Measurements from ENCODE around the gene CDH23. TPM values are rescaled to one million over a fixed set of nuclear protein-coding genes. Genes with fewer than 3 reads are reported as not detected.

Gene CDH23
- total RNA-seq, 2 experiments from 2014 or later: 4.7 to 4.9 TPM

DNA sequence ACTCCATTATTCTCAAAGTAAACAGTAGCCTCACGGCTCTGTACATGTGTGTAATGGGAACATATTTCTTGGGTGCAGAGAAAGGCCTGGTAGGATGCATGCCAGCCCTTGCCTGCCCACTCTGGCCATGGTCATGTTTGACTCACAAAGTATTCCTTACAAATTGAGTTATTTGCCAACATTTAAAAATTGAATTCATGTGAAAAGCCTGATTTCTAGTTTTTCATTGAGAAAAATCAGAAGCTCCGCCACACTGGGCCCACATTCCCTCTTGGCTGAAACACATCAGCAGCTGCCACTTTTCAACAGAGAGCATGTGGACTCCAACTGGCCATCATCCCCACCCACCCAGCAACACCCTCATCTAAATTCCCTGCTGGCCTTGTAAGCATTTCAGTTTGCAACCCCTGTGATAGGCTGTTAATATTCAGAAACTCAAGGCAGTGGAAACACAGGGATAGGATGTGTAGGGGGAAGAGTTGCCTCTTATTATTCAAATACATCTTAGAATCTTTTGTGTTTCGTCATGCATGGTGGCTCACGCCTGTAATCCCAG, 40.9 kb downstream of the CDH23 start:
- H3K27me3 Mint-ChIP-seq (ENCODE audit: low read depth): no peaks in the 10 kb centered on the region
- H3K27ac Mint-ChIP-seq: no peak overlapping the region
- no peak for ATAC-seq
- DNase-seq: no peak
- peaks cover 3% of the 10 kb centered on the region for H3K4me1 Mint-ChIP-seq (ENCODE audit: low read depth)
- CTCF ChIA-PET: no interaction called here
- H3K36me3 Mint-ChIP-seq (ENCODE audit: low read depth): no peaks in the 10 kb centered on the region
- POLR2A ChIA-PET: no interaction called here
- H3K4me3 Mint-ChIP-seq: no peak overlapping the region
- no peaks in the 10 kb centered on the region for H3K9me3 Mint-ChIP-seq (ENCODE audit: insufficient read depth)

DNA sequence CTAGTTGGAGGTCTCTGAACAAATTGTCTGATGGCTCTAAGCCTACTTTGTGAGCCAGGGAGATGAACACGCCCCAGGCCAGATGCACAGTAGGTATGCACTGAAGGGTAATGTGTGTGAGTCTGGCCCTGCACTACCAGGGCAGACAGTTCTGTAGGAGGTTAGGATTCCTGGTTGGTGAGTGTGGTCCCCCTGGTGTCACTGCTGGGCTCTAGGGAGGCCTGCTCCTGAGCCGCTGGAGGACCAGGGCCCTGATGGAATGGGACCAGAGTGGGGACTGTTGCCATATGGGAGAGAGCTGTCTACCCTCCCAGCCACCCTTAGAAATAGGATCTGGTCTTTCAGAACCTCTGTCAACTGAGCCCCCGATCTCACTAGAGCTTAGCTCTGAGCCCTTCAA, 42.0 kb downstream of the CDH23 start:
- ATAC-seq (no peak), DNase-seq (no peak)
- Mint-ChIP-seq H3K27ac (no peak overlapping the region), H3K4me3 (no peak overlapping the region), H3K27me3 (ENCODE audit: low read depth) (no peaks in the 10 kb centered on the region), H3K9me3 (ENCODE audit: insufficient read depth) (no peaks in the 10 kb centered on the region), H3K36me3 (ENCODE audit: low read depth) (no peaks in the 10 kb centered on the region), H3K4me1 (ENCODE audit: low read depth) (peaks cover 3% of the 10 kb centered on the region)
- ChIA-PET CTCF (no interaction called here), POLR2A (no interaction called here)

DNA sequence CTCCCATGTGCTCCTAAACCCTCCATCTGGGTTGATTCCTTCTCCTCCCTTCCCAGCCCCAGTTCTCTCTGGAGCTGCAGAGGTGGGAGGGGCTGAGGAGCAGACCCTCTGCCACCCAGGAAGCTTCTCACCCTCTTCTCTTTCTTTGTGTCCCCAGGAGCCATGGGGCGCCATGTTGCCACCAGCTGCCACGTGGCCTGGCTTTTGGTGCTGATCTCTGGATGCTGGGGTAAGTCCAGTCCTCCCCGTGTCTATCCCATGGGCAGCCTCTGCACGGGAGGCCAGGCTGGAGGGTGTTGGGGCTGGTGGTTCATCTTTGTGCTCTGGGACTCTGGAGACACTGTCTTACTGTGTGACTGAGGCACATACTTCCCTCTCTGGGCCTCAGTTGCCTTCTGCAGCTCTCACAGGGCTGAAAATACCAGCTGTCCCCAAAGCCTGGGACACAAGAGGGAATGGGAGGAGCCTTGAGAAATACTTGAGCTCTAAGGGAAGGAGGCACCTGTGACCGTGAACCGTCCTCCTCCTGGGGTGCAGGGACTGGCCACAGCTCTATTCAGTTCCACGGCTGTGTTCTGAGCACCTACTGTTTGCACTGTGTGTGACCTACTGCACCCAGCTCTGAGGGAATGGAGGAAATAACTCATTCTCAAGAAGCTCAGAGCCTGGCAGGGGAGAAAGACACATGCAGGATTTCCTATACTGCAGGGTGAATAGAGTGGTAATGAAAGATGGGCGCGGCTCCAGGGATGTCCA, 43.1 kb downstream of the CDH23 start:
- Mint-ChIP-seq H3K9me3 (ENCODE audit: insufficient read depth) (no peaks in the 10 kb centered on the region), H3K4me3 (no peak overlapping the region), H3K27ac (no peak overlapping the region), H3K36me3 (ENCODE audit: low read depth) (no peaks in the 10 kb centered on the region), H3K27me3 (ENCODE audit: low read depth) (no peaks in the 10 kb centered on the region), H3K4me1 (ENCODE audit: low read depth) (no peaks in the 10 kb centered on the region)
- ATAC-seq (no peak), DNase-seq (no peak)
- CTCF ChIA-PET: no interaction called here
- POLR2A ChIA-PET: no interaction called here

DNA sequence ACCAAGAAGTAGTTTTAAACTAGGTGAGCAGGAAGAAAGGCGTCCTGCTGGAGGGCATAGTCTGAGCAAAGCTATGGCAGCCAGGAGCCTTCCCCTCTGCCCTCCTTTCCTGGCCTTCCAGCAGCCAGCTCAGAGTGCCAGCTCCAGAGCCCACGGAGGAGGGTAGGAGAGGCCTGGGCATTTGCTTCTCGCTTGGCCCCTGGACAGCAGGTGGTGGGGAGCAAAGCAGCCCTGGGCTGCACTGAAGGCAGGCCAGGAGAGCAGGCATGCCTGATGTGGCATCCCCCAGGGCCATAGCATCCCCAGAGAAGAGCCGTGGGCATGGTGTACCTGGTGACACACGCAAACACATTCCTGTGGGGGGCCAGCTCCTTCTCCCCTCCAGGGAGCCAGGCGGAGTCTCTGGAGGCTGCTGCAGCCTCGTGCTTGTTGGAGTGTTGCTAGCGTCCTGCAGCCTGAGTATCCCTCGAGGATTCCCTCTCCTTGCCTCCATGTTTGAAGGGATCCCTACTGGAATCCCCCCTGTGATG, 43.9 kb downstream of the CDH23 start:
- ChIA-PET CTCF (no interaction called here), POLR2A (no interaction called here)
- ATAC-seq (no peak), DNase-seq (no peak)
- no peaks in the 10 kb centered on the region for H3K27me3 Mint-ChIP-seq (ENCODE audit: low read depth)
- H3K4me1 Mint-ChIP-seq (ENCODE audit: low read depth): no peaks in the 10 kb centered on the region
- no peak overlapping the region for H3K27ac Mint-ChIP-seq
- no peaks in the 10 kb centered on the region for H3K36me3 Mint-ChIP-seq (ENCODE audit: low read depth)
- no peak overlapping the region for H3K4me3 Mint-ChIP-seq
- H3K9me3 Mint-ChIP-seq (ENCODE audit: insufficient read depth): no peaks in the 10 kb centered on the region

DNA sequence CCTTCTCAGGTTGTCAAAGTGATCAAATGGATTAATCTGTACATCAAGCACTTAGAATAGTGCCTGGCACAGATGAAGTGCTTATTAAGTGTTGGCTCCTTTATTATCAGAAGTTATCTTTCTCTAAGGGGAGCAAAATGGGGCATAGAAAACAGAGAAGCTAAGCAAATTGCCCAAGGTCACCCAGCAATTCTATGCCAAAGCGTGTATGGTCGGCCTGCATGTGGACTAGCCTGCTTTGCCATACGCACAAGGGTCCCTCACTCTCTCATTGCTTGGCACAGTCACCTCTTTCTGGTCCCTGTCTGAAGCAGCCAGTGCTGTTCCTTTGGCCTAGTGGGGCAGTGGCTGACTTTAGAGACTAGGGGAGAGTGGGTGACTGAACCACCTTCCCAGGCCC, 45.3 kb downstream of the CDH23 start:
- no peaks in the 10 kb centered on the region for H3K36me3 Mint-ChIP-seq (ENCODE audit: low read depth)
- no peaks in the 10 kb centered on the region for H3K4me1 Mint-ChIP-seq (ENCODE audit: low read depth)
- CTCF ChIA-PET: no interaction called here
- H3K4me3 Mint-ChIP-seq: no peak overlapping the region
- H3K27me3 Mint-ChIP-seq (ENCODE audit: low read depth): no peaks in the 10 kb centered on the region
- POLR2A ChIA-PET: no interaction called here
- no peak for DNase-seq
- H3K27ac Mint-ChIP-seq: no peak overlapping the region
- no peaks in the 10 kb centered on the region for H3K9me3 Mint-ChIP-seq (ENCODE audit: insufficient read depth)
- no peak for ATAC-seq

DNA sequence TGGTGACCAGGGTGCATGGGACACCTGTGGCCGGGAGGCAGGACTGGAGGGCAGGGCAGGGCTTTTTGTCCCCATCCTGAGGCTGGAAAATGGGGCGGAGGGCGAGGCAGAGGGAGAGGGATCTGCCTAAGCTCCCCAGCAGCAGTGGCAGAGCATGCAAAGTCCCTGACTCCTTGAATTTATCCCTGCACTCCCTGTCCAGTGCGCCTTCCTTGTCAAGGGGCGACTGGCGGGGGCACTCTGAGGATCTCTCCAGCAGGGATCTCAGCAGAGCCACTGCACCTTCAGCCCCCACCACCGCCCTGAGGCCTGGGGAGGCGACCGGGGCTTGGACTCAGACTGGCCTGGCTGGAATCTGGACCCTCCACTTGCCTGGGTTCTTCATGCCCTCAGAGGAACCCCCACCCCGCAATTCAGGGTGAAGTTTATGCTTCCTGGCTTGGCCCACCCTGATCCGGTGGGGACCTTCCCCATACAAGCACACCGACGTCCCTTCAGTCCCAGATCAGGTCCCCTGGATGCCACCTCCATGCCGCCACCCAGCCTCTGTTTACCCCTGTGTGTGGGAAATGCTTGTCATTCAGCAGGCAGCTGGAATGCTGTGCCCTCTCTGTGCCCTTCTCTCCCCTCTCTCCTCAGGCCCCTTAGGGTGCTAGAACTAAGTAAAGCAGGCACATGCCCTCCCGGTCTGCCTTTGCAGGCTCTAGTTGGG, 46.3 kb downstream of the CDH23 start:
- ChIA-PET POLR2A (no interaction called here), CTCF (no interaction called here)
- no peaks in the 10 kb centered on the region for H3K36me3 Mint-ChIP-seq (ENCODE audit: low read depth)
- H3K27ac Mint-ChIP-seq: no peak overlapping the region
- no peaks in the 10 kb centered on the region for H3K27me3 Mint-ChIP-seq (ENCODE audit: low read depth)
- H3K4me3 Mint-ChIP-seq: no peak overlapping the region
- ATAC-seq (no peak), DNase-seq (no peak)
- H3K9me3 Mint-ChIP-seq (ENCODE audit: insufficient read depth): no peaks in the 10 kb centered on the region
- H3K4me1 Mint-ChIP-seq (ENCODE audit: low read depth): no peaks in the 10 kb centered on the region

DNA sequence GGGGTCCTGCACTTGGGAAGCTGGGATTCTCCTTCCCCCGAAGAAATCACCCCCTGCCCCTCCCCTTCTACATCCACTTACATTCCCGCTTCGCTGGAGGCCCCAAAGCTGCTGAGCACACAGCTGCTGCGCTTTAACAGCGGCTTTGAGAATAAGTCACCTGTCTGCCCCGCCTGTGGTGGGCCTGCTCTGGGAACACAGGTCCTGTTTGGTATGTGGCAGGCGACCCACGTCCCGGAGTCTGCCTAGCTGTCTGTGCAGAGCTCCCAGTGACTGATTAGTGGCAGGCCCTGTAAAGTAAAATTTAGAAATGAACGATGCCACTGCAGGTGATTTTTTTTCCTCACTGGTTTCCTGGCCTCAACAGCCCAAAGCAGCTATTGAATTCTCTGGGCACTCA, 47.0 kb downstream of the CDH23 start:
- Mint-ChIP-seq H3K9me3 (ENCODE audit: insufficient read depth) (no peaks in the 10 kb centered on the region), H3K36me3 (ENCODE audit: low read depth) (no peaks in the 10 kb centered on the region), H3K27ac (no peak overlapping the region), H3K4me3 (no peak overlapping the region), H3K27me3 (ENCODE audit: low read depth) (no peaks in the 10 kb centered on the region), H3K4me1 (ENCODE audit: low read depth) (no peaks in the 10 kb centered on the region)
- DNase-seq: no peak
- ChIA-PET CTCF (no interaction called here), POLR2A (no interaction called here)
- no peak for ATAC-seq

DNA sequence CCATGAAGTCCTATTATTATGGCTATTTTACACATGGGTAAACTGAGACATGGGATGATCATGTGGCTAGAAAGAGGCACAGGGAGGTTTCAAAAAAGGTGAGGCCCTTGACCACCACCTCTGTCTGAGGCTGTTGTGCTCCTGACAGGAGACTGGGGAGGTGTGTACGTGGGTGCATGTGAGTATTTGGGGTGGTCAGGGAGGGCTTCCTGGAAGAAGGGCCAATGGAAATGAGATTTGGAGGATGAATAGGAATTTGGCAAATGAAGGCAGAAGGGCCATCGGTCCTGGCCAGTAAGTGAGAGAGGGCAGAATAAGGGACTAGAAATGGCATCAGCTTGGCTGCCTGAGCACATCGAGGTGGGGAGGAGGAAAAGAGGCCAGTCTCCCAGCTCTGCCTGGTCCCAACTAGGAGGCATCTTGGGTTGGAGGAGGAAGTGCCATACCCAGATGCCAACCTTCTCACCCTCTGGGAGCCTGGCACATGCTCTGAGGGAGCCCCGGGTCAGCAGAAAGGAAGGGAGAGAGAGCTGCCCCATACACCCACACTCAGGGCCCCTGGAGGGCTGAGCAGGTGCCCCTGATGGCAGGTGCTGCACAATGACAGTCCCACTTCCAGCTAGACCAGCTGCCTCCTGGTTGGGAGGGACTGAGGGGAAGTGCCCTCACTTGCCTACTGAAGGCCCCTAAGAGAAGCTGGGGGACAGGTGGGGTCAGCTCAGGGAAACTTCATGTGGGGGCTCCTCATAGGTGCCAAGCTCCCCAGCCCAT, 47.7 kb downstream of the CDH23 start:
- POLR2A ChIA-PET: no interaction called here
- Mint-ChIP-seq H3K4me3 (no peak overlapping the region), H3K36me3 (ENCODE audit: low read depth) (no peaks in the 10 kb centered on the region), H3K4me1 (ENCODE audit: low read depth) (no peaks in the 10 kb centered on the region), H3K27me3 (ENCODE audit: low read depth) (no peaks in the 10 kb centered on the region), H3K9me3 (ENCODE audit: insufficient read depth) (no peaks in the 10 kb centered on the region), H3K27ac (no peak overlapping the region)
- CTCF ChIA-PET: no interaction called here
- no peak for ATAC-seq
- DNase-seq: no peak

DNA sequence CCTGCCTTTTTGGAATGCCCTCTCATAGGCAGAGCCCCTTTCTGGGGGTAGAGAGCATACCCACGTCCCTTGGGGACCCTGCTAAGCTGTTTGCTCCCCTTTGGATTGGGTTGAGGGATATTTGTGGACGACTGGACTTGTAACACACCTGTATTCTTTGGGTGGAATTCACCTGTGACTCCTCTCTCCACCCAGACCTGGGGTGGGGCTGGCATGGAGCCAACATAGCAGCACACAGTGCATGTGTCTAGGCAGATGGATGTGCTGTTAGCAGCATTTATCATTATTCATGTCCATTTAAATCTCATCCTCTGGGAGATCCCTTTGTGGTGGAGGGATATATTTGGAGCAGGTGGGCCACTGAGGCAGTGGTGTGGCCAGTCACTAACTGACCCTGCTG, 51.0 kb downstream of the CDH23 start:
- ChIA-PET POLR2A (no interaction called here), CTCF (no interaction called here)
- Mint-ChIP-seq H3K36me3 (ENCODE audit: low read depth) (no peaks in the 10 kb centered on the region), H3K4me3 (no peak overlapping the region), H3K4me1 (ENCODE audit: low read depth) (no peaks in the 10 kb centered on the region), H3K27ac (no peak overlapping the region), H3K27me3 (ENCODE audit: low read depth) (no peaks in the 10 kb centered on the region), H3K9me3 (ENCODE audit: insufficient read depth) (no peaks in the 10 kb centered on the region)
- ATAC-seq: no peak
- DNase-seq: no peak

DNA sequence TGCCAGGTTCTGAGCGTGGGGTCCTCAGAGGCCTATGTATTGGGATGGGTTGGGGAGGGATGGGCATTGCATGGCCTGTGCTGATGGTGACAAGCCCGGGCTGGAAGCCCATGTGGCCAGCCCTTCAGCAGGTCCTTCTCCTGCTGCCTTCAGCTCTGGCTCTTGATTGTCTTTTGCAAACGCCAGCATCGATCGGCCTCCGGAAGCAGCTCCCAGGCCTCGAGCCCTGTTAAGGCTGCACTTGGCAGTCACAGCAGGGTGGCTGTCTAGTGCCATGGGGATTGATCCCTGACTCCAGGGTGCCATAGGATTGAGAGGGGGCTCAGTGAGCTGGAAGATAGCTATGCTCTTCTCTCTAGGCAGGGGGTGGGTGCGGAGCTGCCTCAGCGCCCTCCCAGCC, 51.4 kb downstream of the CDH23 start:
- no peak for DNase-seq
- ChIA-PET POLR2A (no interaction called here), CTCF (no interaction called here)
- Mint-ChIP-seq H3K9me3 (ENCODE audit: insufficient read depth) (no peaks in the 10 kb centered on the region), H3K27me3 (ENCODE audit: low read depth) (no peaks in the 10 kb centered on the region), H3K4me3 (no peak overlapping the region), H3K4me1 (ENCODE audit: low read depth) (no peaks in the 10 kb centered on the region), H3K27ac (no peak overlapping the region), H3K36me3 (ENCODE audit: low read depth) (no peaks in the 10 kb centered on the region)
- ATAC-seq: no peak

DNA sequence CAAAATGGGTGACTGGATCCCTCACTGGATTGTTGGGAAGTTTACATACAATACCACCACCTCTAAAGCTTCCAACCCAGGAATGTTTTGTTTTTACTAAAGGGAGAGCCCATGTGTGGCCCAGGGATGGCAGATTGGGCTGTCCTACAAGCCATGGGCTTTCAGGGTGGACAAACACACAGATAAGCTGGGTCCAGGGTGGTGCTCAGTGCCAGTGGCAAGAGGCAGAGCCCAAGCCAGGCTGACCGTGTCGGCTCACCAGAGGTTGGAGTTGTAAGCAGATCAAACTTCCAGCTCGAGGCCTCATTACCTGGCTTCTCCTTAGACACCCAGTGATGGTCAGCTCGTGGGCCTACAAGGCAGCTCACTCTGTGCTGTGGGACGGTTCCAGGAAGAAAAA, 52.3 kb downstream of the CDH23 start:
- Mint-ChIP-seq H3K4me1 (ENCODE audit: low read depth) (no peaks in the 10 kb centered on the region), H3K4me3 (no peak overlapping the region), H3K36me3 (ENCODE audit: low read depth) (no peaks in the 10 kb centered on the region), H3K9me3 (ENCODE audit: insufficient read depth) (no peaks in the 10 kb centered on the region), H3K27me3 (ENCODE audit: low read depth) (no peaks in the 10 kb centered on the region), H3K27ac (no peak overlapping the region)
- ChIA-PET CTCF (no interaction called here), POLR2A (no interaction called here)
- no peak for ATAC-seq
- DNase-seq: no peak

DNA sequence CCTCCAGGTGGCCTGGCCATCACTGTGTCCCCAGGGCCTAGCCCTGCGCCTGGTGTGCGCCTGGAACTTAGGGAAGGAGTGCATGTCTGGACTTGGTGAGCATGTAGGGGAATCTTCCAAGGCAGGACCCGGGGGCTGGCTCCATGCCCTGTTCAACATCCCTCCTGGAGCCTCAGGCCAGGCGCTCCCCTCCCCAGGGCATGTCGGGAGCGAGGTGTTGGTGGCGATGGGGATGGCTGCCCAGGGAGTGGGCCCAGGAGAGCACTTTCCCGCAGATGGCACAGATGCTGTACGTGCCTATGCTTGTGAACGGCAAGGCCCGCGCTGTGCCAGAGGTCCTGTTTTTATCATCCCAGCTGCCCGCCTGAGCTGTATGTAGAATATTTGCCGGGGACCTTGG, 55.0 kb downstream of the CDH23 start:
- no peak for DNase-seq
- peaks cover 2% of the 10 kb centered on the region for H3K27me3 Mint-ChIP-seq (ENCODE audit: low read depth)
- no peak overlapping the region for H3K27ac Mint-ChIP-seq
- H3K4me3 Mint-ChIP-seq: no peak overlapping the region
- no peak for ATAC-seq
- no peaks in the 10 kb centered on the region for H3K4me1 Mint-ChIP-seq (ENCODE audit: low read depth)
- H3K36me3 Mint-ChIP-seq (ENCODE audit: low read depth): no peaks in the 10 kb centered on the region
- no peaks in the 10 kb centered on the region for H3K9me3 Mint-ChIP-seq (ENCODE audit: insufficient read depth)
- ChIA-PET CTCF (no interaction called here), POLR2A (no interaction called here)

Measured in activated CD8-positive, alpha-beta T cell treated with anti-CD3 and anti-CD28 coated beads, Interleukin-2, amount 10 ng/mL, durations not matched to agents 7 days and 5 days (primary cell).